NCI-H187 treated with DMSO at 0.1 percent for 48 hours (cell line): ENCODE data around the gene ITGA2.

Experiments used
- DNase-seq: peaks from one replicate; lab custom pipeline; 2025; lab: John Stamatoyannopoulos, UW

The ITGA2 gene

DNA sequence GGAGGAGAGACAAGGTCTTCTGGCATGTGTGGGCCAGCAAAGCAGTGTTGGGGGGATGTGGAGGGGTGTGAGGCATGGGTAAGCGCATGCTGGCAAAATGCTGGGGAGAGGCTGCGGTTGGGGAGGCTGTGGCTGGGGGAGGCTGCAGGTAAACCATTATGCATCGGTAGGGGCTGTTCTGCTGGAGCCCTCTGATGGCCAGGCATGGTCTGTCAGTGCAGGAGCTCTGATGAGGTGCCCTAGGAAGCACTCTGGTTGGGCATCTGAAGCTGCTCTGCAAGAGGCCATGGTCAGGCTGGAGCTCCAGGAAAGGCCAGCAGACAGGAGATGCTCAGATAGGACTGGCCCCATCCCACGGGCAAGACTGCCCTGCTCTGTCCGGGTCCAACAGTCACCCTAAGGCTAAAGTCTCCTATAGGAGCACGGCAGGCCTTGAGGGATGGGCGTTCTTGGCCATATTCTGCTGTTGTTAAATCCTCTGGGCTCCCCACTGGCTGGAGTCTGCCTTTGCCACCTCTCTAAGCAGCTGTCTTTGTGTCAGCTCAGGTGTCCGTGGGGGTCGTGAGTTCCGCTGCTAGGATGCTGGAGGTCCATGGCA lies 28.7 kb downstream of the ITGA2 start:
- DNase-seq = no peak

DNA sequence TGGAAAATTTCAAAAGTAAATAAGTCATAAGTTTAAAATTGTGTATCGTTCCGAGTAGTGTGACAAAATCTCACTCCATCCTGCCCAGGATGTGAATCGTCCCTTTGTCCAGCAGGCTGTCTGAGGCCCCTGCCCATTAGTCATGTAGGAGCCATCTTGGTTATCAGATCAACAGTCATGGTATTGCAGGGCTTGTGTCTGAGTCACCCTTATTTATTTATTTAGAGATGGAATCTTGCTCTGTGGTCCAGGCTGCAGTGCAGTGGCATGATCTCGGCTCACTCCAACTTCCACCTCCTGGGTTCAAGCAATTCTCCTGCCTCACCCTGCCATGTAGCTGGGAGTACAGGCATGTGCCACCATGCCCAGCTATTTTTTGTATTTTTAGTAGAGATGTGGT lies 30.2 kb downstream of the ITGA2 start:
- DNase-seq = no peak

DNA sequence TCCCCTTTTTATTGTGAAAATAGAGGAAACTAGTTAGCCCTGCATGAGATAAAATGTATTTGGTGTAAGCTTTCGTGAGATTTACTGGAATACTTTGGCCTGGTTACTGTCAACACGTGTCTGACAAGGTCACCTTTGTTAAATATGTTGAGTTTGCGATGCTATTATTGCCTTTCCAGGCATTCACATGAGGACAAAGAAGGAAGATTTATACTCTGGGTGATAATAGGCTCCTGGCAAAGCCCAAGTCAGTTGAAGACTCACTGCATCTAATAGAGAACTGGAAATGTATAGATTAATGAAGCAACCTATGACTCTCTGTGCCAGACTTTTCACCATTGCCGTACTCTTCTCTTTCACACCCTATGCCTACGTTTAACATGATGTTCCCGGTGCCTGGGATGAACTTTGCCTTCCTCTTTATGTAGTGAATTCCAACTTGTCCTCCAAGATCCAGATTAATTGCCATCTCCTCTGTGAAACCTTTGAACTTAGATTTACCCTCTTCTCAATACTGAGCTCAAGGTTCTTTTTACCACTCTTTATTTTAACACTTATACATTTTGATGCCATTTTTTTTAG lies 33.9 kb downstream of the ITGA2 start:
- DNase-seq = no peak

DNA sequence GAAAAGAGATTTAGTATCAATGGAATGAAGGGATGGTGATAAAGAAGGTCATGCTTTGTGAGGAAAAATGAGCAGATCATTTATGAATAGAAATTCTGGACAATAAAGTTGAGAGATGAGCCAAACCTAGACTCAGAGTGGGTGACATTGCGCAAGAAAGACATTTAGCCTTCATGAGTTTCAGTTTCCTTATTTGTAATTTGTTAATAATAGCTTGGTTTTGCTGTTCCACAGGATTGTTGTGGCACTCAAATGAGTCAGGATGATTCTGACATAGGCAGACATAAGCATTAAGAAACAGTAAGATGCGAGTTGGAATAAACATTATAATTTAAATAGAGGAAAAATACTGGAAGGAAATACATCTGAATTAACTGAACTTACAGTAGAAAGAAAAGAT lies 34.8 kb downstream of the ITGA2 start:
- no peak for DNase-seq

DNA sequence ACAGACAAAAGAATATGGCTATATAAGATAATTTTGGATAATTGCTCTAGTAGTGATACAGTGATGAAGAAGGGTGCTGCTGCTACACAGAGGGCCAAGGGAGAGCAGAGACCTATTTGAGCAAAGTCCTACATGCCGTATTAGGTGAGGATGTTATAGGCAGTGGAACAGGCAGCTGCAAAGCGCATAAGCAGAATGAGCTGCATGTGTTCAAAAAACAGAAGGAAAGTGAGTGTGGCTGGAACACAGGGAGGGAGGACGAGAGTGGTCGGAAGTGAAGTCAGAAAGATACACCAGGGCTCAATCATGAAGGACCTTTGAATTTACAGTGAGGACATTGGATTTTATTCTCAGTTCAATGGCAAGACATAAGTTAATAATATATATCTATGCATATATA lies 35.4 kb downstream of the ITGA2 start:
- no peak for DNase-seq

DNA sequence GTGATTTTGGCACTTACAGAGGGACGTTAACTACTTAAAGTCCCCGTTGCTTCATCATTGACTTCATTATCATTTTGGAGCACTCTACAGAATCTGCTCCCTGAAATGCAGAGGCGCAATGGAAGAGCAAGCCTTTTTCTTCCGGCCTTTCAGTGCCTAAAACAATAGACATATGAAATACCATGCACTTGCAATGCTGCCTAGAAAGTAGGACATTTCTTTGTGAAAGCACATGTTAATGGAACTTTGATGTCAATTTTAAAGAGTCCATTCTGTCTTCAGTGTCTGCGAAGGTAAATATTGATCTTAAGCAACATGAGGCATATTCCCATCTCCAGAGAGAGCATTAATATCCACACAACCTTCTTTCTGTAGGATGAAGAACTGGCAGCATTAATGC lies 36.3 kb downstream of the ITGA2 start:
- no peak for DNase-seq

DNA sequence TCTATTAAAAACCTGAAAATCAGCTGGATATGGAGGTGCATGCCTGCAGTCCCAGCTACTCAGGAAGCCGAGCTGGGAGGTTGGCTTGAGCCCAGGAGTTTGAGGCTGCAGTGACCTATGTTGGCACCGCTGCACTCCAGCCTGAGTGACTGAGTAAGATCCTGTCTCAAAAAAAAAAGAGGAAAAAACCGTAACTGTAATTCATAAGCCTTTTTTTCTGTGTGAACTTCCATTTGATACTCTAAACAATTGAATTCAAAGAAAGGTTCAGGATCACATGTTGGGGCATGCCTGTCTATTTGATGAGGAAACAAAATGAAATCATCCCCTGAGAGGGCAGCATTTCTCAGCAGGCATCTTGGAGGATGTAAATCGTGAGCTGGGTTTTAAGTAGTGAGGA lies 38.8 kb downstream of the ITGA2 start:
- peak; percentile 14 for DNase-seq

DNA sequence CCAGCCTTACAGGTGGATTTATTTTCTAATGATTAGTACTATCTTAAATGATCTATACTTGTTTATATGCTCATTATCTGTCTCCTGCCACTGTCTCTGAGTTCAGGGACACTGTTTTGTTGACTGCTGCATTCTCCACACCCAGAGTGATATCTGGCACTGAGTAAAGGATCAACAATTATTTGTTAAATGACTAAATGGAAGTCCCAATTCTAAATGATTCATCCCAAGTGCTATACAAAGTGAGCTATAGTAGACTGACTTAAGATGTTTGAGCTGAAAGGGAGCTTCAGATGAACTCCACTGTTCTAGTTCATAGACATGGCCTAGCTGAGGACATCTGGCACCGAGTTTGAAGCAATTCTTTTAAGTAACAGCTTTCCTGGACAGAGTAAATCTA lies 40.5 kb downstream of the ITGA2 start:
- DNase-seq = no peak

DNA sequence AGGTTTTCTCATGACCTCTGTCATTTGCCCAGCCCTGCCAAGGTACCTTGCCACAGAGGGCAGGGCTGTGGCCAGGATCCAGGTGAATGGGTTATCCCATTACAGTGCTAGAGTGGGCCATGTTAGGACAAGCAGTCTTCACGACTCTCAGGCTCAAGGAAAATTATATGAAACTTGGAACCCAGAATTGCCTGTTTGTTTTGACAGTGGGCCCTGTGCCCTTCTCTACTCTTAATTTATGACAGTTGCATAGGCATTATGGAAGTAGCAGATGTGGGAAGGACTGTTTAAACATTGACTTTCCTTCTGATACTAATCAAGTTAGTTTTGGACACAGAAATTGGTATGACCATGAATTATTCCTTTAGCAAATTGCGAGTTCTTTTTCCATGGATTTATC lies 41.7 kb downstream of the ITGA2 start:
- no peak for DNase-seq

DNA sequence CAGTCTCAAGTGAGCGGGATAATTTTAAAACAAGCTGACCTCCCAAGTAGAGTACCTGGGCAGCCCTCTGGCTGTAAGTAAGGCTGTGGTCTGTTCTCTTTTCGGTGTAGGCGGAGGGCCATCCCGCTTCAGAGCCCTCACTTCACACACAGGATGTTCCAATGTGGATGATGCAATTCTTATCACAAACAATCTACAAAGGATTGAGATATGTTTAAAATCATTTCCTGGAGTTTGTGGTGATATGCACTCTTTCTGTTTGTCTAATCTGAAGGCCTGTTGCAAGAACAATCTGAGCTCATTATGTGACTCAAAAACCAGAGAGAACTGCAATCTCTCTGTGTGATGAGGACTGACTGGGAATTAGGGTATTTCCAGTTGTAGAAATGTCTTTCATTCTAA lies 42.5 kb downstream of the ITGA2 start:
- no peak for DNase-seq

DNA sequence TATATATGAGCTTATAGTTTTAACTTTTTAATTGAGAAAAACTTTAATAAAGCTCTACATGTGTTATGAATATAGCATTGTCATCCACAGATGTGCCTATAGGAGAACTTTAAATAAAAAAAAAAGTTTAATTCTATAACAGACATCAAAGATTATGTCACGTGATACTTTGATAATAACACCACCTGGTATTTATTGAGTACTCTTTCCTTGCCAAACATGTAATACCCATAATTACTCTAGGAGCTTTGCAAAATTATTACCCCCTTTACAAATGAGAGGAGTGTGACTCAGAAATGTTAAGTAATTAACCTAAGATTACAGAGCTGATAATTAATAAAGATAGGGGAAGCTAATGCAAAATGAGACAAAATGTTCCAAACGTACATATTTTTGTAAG lies 43.0 kb downstream of the ITGA2 start:
- no peak for DNase-seq

DNA sequence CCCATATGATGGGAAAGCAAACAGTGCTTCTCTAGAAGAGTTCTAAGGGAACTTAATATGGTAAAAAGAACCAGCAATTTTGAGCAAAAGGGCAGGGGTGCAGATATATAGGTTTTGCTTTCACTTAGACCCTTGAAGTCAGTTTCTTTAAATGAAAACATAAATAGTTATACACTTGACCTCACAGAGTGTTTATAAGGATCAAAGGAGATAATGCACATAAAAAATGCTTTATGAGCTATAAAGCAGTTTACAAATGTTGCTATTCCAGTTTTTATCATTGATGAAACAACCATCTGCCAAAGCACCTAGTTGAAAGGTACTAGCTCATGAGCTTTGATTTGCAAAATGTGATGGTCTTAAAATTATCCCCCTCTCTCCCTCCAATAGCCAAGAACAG lies 45.7 kb downstream of the ITGA2 start:
- no peak for DNase-seq

DNA sequence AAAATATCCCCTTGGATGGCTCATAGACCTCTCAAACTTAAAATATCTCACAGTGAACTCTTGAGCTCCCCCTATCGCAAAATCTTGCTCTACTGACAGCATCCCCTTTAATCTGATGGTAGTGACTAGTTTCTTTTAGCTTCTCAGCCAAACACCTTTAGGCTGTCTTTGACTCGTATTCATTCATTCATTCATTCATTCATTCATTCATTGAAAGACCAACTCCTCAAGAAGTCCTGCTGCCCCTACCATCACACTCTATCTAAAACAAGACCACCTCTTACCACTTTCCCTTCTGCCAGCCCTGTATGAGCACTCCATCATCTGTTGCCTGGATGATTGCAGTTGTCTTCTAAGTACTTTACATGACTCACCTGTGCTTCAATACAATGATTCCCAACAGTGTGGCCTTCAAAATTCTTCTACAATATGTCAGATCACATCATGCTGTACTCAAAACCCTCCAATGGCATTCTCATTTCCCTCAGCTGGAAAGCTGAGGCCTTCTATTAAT lies 46.8 kb downstream of the ITGA2 start:
- no peak for DNase-seq

DNA sequence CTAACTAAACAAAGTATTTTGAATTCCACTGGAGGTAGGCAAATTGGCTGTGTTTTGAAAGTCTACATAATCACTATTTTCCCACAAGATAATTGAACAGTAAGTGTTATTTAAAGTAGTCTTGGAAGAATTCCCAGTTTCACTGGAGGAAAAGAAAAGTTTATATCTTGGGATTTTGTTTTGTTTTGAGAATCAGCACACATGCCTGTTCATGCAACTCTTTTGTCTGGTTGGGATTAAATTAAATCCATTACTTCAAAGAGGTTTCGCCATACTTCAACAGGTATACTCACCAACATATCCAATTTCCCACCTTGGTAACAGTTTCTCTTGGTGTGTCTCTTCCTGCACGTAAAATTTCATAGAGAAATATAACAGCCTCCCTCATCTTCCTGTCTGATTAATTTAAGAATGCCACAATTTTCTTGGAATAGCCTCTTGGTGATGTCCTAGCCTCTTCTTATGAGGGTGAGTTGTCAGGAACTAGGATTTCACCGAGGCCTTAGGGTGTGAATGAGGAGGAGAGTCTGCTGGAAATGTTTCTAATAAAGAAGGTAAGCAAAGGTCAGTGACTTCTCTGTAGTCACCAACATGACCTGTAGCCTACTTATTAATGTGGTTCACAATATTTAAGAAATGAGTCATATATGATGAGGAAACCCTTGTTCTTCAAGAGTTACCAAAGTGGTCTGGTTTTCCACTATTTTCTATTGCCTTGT lies 48.1 kb downstream of the ITGA2 start:
- DNase-seq = no peak

DNA sequence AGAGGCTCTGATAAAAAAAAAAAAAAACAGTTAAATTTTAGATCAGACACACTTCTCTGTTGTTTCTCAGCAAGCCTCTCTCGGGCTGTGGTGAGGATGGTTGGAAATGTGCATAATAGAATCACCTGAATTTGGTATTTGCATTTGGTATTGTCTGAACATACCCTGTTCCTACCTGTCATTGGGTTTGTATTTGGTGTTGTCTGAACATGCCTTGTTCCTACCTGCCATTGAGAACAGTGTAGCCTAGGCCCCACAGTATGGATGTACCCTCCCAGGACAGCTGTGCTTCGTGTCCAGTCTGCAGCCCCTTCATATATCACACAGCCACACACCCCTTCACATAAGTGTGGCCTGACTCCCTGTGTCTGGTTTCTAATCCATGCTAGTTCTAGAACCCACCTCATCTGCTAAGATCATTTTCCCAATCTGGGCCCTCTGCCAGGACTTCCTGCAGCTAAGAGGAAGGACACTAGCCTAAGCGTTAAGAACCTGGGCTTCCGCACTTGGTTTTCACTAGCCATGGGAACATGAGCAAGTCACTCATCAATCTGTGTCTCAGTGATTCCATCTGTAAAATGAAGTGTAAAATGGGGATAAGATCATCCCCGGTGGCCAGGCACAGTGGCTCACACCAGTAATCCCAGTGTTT lies 49.2 kb downstream of the ITGA2 start:
- DNase-seq = no peak

DNA sequence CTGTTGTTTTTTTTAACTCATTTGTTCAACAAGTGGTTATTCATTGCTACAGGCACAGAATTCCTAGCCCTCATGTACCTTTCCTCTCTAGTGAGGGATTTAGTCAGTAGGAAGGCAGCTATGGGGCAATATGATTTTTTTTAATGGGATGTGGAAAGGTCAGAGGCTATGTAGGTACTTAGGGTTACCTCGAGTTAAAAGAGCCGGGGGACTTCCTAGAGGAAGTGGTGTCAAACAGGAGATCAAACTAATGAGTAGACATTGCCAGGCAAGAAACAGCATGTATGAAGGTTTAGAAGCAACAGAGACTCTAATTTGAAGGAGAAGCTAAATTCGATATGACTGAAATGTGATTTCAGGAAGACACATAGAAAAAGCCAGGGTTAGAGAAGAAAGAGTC lies 50.7 kb downstream of the ITGA2 start:
- no peak for DNase-seq

DNA sequence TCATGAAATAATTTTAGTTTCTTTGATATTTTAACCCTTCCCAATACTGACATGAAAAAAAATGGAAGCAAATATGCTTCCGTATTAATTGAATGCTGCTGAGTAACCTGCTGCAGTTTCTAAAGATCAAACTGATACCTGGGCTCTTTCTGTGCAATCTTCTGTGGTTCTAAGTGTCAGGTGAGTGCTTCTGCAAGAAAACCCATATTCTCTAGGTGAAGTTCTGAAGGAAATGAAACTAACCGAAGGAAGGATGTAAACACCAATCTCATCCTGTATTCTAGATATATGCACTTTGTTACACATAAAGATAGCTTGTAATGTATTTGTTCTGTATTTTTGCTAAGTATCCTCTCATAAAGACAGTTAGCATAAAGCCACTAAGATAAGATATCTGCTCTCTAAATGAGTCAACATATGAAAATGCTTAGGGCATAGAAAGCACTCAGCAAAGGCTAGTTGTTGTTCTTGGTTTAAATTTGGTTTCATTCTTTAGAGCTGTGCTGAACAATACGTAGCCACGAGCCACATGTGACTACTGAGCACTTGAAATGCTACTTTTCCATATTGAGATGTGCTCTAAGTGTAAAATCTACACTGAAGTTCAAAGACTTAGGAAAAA lies 52.0 kb downstream of the ITGA2 start:
- DNase-seq = no peak

DNA sequence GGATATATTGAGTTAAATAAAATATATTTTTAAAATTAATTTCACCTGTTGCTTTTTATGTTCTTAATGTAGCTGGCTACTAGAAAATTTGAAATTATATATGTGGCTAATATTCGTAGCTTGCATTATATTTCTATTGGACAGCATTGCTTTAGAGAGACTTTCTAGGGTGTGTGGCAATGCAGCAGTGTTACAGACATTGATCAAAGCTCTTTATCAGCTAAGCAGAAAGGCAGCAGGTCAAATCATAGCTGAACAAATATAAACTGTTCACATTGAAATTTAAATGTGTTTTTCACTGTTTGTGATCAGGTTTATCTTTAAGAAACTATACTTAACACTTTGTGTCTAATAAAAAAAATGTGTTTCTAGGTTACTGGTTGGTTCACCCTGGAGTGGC lies 52.6 kb downstream of the ITGA2 start:
- DNase-seq = no peak

DNA sequence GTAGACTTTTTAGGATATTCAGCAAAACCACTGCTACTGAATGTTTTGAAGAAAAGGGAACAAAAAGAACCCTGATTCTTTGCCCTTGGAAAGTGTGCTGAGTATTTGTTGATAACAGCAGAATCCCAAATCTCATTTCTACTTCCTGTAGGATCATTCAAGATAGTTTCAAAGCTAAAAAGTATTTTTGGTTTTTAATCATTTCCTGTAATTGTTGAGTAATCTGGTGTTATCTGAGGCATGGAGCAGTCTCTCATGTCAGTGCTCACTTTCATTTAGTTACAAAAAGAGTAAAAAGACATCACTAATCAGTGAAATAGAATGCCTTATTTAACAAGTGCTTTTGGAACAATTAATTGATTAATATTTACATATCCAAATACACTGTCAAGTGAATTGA lies 56.1 kb downstream of the ITGA2 start:
- no peak for DNase-seq

DNA sequence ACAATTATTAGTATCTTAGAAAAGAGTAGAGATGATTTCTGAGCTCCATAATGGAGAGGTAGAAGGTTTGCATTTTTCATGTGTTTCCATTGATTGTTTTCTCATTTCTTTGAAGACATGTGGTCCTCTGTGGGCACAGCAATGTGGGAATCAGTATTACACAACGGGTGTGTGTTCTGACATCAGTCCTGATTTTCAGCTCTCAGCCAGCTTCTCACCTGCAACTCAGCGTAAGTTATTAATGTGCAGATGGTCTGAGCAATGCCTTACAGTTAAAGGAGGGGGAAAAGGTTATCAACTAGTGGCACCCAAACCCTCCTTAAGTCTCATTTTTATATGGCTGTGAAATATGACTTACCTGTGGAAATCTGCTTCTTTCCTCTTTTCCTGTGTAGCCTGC lies 59.1 kb downstream of the ITGA2 start:
- DNase-seq = no peak

DNA sequence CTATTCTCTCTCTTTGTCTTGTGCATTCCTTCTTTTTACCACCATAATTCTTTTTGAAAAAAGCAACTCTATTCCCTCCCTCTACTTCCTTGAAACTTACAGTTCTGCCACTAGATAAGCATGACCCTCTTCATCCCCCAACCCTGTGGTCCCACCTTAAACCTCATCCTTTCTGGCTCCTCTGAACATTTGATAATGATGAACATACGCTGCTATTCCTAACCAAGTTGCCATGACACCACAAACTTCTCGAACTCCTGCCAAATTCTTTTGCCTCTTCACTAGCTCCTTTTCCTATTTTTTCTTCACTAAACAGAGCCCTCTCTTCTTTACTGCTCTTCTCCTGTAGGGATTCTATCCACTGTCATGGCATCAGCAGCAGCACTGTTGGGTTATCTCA lies 63.3 kb downstream of the ITGA2 start:
- DNase-seq = no peak

DNA sequence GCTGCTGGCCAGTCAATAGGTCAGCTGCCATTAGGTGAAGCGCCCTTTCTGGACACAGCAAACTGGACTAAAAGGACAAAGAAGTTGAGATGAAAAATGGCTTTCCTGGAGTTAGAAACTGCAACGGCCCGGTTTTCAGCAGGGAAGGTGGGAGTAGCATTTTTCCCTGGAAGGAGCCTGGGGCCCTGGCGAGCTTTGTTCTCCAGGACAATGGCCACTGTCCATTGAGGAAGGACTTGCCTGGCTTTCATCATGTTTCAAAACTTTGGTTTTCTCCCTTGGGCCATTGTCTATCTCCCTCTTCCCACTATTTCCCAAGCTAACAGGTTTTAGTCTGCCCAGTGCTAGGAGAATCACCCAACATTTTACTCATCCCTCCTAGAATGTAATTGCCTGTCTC lies 64.2 kb downstream of the ITGA2 start:
- DNase-seq = no peak

DNA sequence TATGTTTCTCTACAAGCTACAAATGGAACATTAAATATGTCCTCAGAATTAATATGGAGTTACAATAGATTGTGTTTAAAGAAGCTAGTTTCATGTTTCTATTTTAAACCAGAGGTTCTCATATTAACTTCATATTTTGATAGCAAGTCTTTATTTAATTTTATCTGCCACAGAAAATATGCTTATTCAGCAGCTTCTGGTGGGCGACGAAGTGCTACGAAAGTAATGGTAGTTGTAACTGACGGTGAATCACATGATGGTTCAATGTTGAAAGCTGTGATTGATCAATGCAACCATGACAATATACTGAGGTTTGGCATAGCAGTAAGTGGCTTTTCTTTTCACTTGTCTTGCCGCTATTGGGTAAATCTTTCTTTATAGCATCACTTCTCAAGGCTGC lies 66.2 kb downstream of the ITGA2 start:
- DNase-seq = no peak
